H1 (cell line): Measurements from ENCODE around the gene CDK12. TPM values are rescaled to one million over a fixed set of nuclear protein-coding genes. Genes with fewer than 3 reads are reported as not detected.

Source experiments
- CTCF ChIA-PET: fragments of 300-600 bp; sonication (Branson Sonifier 250); formaldehyde crosslinking; loops from one replicate; lab custom pipeline; 2021; ENCODE audit not compliant: partially characterized antibody; lab: Charles Lee
- POLR2A ChIA-PET: fragments of 300-600 bp; sonication (Branson Sonifier 250); formaldehyde crosslinking; loops from one replicate; lab custom pipeline; 2021; ENCODE audit warnings: inconsistent platforms; ENCODE audit not compliant: partially characterized antibody; lab: Charles Lee
- DNase-seq, 2 experiments: peaks; one replicate each; pipeline versions ENCODE4 v3.0.0 to v3.0.0-alpha.2; 2010 to 2022; ENCODE audit warnings: low spot score in 2 of 2, low read depth in 1 of 2, mixed read lengths in 1 of 2
- FAIRE-seq: peaks from 2 replicates; lab custom pipeline; 2011; peaks lifted over from hg19 to GRCh38; lab: Jason Lieb, UNC
- H2AFZ ChIP-seq: 2 replicates; pipeline ENCODE4 v1.8.1; 2012; ENCODE audit warnings: low read length, inconsistent platforms
- H2AK5ac ChIP-seq: 2 replicates; pipeline ENCODE4 v1.6.1; 2013; ENCODE audit warnings: low read depth, low read length
- H2BK120ac ChIP-seq: replicated peaks from 2 replicates; pipeline ENCODE3; 2013; ENCODE audit warnings: low read depth, low read length, inconsistent platforms
- H2BK12ac ChIP-seq: 2 replicates; pipeline ENCODE4 v1.6.1; 2013; ENCODE audit warnings: low read depth, low read length
- H2BK15ac ChIP-seq: 2 replicates; pipeline ENCODE4 v1.6.1; 2013; ENCODE audit warnings: low read length
- H2BK20ac ChIP-seq: 2 replicates; pipeline ENCODE4 v1.6.1; 2013; ENCODE audit warnings: low read length
- H2BK5ac ChIP-seq: 2 replicates; pipeline ENCODE4 v1.6.1; 2013; ENCODE audit warnings: low read depth, low read length
- H3K14ac ChIP-seq: 2 replicates; pipeline ENCODE4 v1.6.1; 2013; ENCODE audit warnings: inconsistent platforms; ENCODE audit not compliant: insufficient read length
- H3K18ac ChIP-seq: 2 replicates; pipeline ENCODE4 v1.6.1; 2013; ENCODE audit warnings: low read length; ENCODE audit errors: extremely low read depth
- H3K23ac ChIP-seq: 2 replicates; pipeline ENCODE4 v1.6.1; 2013; ENCODE audit warnings: inconsistent platforms; ENCODE audit not compliant: insufficient read length
- H3K23me2 ChIP-seq: 2 replicates; pipeline ENCODE4 v1.6.1; 2013; ENCODE audit warnings: low read depth, low read length
- H3K27ac ChIP-seq: 2 replicates; pipeline ENCODE4 v1.6.1; 2011; ENCODE audit warnings: low read depth, low read length, inconsistent platforms
- H3K27me3 ChIP-seq, 4 experiments: replicated peaks in 1 of 4; 1 replicate in 1 of 4; 2 replicates in 3 of 4; pipeline versions ENCODE4 v1.6.1 to v1.8.1; 2011 to 2013; ENCODE audit warnings: low read length in 3 of 4, mild to moderate bottlenecking in 3 of 4, inconsistent platforms in 2 of 4, mixed read lengths in 2 of 4, moderate library complexity in 1 of 4; ENCODE audit not compliant: control insufficient read depth in 3 of 4, insufficient read depth in 3 of 4; ENCODE audit errors: extremely low read depth in 1 of 4
- H3K36me3 ChIP-seq, 4 experiments: 2 replicates each; pipeline versions ENCODE4 v1.6.1 to v1.8.1; 2011 to 2013; ENCODE audit warnings: mild to moderate bottlenecking in 4 of 4, low read length in 3 of 4, moderate library complexity in 2 of 4, control low read depth in 1 of 4, inconsistent platforms in 1 of 4; ENCODE audit not compliant: insufficient read depth in 4 of 4, control insufficient read depth in 2 of 4
- H3K4ac ChIP-seq: replicated peaks from 2 replicates; pipeline ENCODE3; 2013; ENCODE audit warnings: low read length, low read depth, mixed read lengths, inconsistent platforms; ENCODE audit not compliant: insufficient read length
- H3K4me1 ChIP-seq, 4 experiments: replicated peaks in 1 of 4; 1 replicate in 1 of 4; 2 replicates in 3 of 4; pipeline versions ENCODE4 v1.6.1 to v1.8.1; 2011 to 2013; ENCODE audit warnings: low read length in 3 of 4, inconsistent platforms in 2 of 4, mixed read lengths in 1 of 4; ENCODE audit not compliant: insufficient read depth in 4 of 4, control insufficient read depth in 3 of 4
- H3K4me2 ChIP-seq, 2 experiments: 2 replicates each; pipeline versions ENCODE4 v1.6.1 to v1.8.1; 2011 to 2013; ENCODE audit warnings: low read depth in 2 of 2, low read length in 2 of 2, control low read depth in 1 of 2, inconsistent platforms in 1 of 2, mild to moderate bottlenecking in 1 of 2; ENCODE audit not compliant: insufficient read depth in 1 of 2
- H3K4me3 ChIP-seq, 4 experiments: fragments of 200-600, 300-600 bp in 1 of 4; sonication (generic), shearing (Covaris generic), sonication (Bioruptor Twin) in 1 of 4; 2 replicates each; pipeline versions ENCODE4 v1.5.1 to v1.8.1; 2011 to 2016; ENCODE audit warnings: low read length in 4 of 4, low read depth in 3 of 4, control low read depth in 2 of 4, inconsistent platforms in 2 of 4, mild to moderate bottlenecking in 2 of 4, mixed read lengths in 1 of 4, moderate library complexity in 1 of 4; ENCODE audit not compliant: insufficient read depth in 2 of 4; ENCODE audit errors: extremely low read depth in 1 of 4
- H3K56ac ChIP-seq: replicated peaks from 2 replicates; pipeline ENCODE3; 2013; ENCODE audit warnings: low read depth, mild to moderate bottlenecking, mixed read lengths, low read length, inconsistent platforms; ENCODE audit not compliant: insufficient read length
- H3K79me1 ChIP-seq: 2 replicates; pipeline ENCODE4 v1.6.1; 2013; ENCODE audit warnings: low read depth, low read length, control low read depth
- H3K79me2 ChIP-seq, 2 experiments: 2 replicates each; pipeline versions ENCODE4 v1.6.1 to v1.8.1; 2012 to 2013; ENCODE audit warnings: low read length in 2 of 2, mild to moderate bottlenecking in 2 of 2, inconsistent platforms in 1 of 2; ENCODE audit not compliant: insufficient read depth in 2 of 2, control insufficient read depth in 1 of 2
- H3K9ac ChIP-seq, 4 experiments: replicated peaks in 1 of 4; 1 replicate in 1 of 4; 2 replicates in 3 of 4; pipeline versions ENCODE4 v1.6.1 to v1.8.1; 2011 to 2013; ENCODE audit warnings: low read depth in 3 of 4, low read length in 3 of 4, control low read depth in 2 of 4, mild to moderate bottlenecking in 2 of 4, moderate library complexity in 2 of 4, inconsistent platforms in 1 of 4; ENCODE audit errors: extremely low read depth in 1 of 4
- H3K9me3 ChIP-seq, 2 experiments: 2 replicates each; pipeline versions ENCODE4 v1.6.1 to v1.8.1; 2012 to 2013; ENCODE audit warnings: mild to moderate bottlenecking in 2 of 2, moderate library complexity in 2 of 2, control low read depth in 1 of 2, inconsistent platforms in 1 of 2, low read depth in 1 of 2, low read length in 1 of 2, mixed read lengths in 1 of 2; ENCODE audit not compliant: insufficient read depth in 2 of 2
- H4K20me1 ChIP-seq, 2 experiments: replicated peaks in 1 of 2; 2 replicates each; pipeline versions ENCODE3 to v1.8.1; 2011 to 2013; ENCODE audit warnings: inconsistent platforms in 2 of 2, low read length in 2 of 2, mild to moderate bottlenecking in 1 of 2; ENCODE audit not compliant: insufficient read depth in 2 of 2, control insufficient read depth in 1 of 2
- H4K5ac ChIP-seq: 2 replicates; pipeline ENCODE4 v1.6.1; 2013; ENCODE audit warnings: low read length, low read depth, mixed read lengths, inconsistent platforms; ENCODE audit not compliant: insufficient read length
- H4K8ac ChIP-seq: 2 replicates; pipeline ENCODE4 v1.8.0; 2013; ENCODE audit warnings: mild to moderate bottlenecking, moderate library complexity, low read length, inconsistent platforms; ENCODE audit not compliant: insufficient read depth; ENCODE audit errors: extremely low read depth
- H4K91ac ChIP-seq: replicated peaks from 2 replicates; pipeline ENCODE3; 2013; ENCODE audit warnings: low read length, mixed read lengths, inconsistent platforms; ENCODE audit not compliant: insufficient read length
- HDAC2 ChIP-seq, 2 experiments: fragments of 300-600 bp in 1 of 2; sonication (generic) in 1 of 2; IDR thresholded peaks; 2 replicates each; pipeline ENCODE4 v1.6.1; 2011 to 2012; ENCODE audit warnings: low read depth in 2 of 2, low read length in 2 of 2, mild to moderate bottlenecking in 2 of 2, moderate library complexity in 2 of 2, borderline replicate concordance in 1 of 2, inconsistent platforms in 1 of 2
- KDM1A ChIP-seq: fragments of 200-600, 300-600 bp; sonication (generic); IDR thresholded peaks from 2 replicates; pipeline ENCODE4 v1.7.1; 2016; ENCODE audit warnings: mild to moderate bottlenecking, low read length, borderline replicate concordance
- RXRA ChIP-seq: IDR thresholded peaks from 2 replicates; pipeline ENCODE4 v1.6.1; 2011; ENCODE audit warnings: low read depth, mild to moderate bottlenecking, low read length, moderate library complexity; ENCODE audit not compliant: insufficient read depth
- WGBS, 2 experiments: shearing (Covaris generic) in 1 of 2; methylation state at CpG; one replicate each; pipeline versions ENCODE4 v1.1.6 to v1.1.7; 2013 to 2015; ENCODE audit warnings: low lambda C conversion rate in 2 of 2, mixed read lengths in 2 of 2, inconsistent platforms in 1 of 2, low coverage in 1 of 2, missing lambda C conversion rate in 1 of 2; ENCODE audit not compliant: insufficient replicate concordance in 2 of 2, insufficient coverage in 1 of 2, insufficient read length in 1 of 2; ENCODE audit errors: extremely low coverage in 1 of 2, missing lambda C conversion rate in 1 of 2; 5-methylcytosine and 5-hydroxymethylcytosine counted together
- polyA plus RNA-seq, 7 experiments: library from polyadenylated mRNA; depleted of rRNA in 3 of 7; stranded (reverse) in 5 of 7; unstranded in 2 of 7; fragments of >200 nt in 5 of 7; fragments of 200-250 nt in 2 of 7; gene quantifications; 1 replicate in 5 of 7; 2 replicates in 1 of 7; 4 replicates in 1 of 7; pipeline versions ENCODE4 v1.2.1 to v1.2.3, GENCODE V29; 2011 to 2013; ENCODE audit warnings: missing spikeins in 2 of 7, mixed read lengths in 2 of 7
- total RNA-seq: library from RNA; stranded (reverse); fragmentation: NEBNext Ultra II Directional; extraction: Animal tissue kit (Norgen Biotek cat#: 25700); gene quantifications from 2 replicates; pipeline ENCODE4 v1.2.1, GENCODE V29; 2021

CDK12 gene
- total and polyA plus RNA-seq, 2 of the 8 experiments (the other 6 are each of a cell fraction or from before 2014, with no cell fraction given), result 14.8 to 70.3 TPM

GRCh38 chr17:39581071-39581758, 119.9 kb downstream of the CDK12 start:
- Histone ChIP-seq H3K27me3 (peaks cover 0 to 4% (median 2%) of the 10 kb centered on the region in 4 experiments; a peak in 2 of 7 replicates), H4K5ac (no peak overlapping the region), H3K9ac (no peak overlapping the region)
- TF ChIP-seq HDAC2 (IDR thresholded peaks at IDR 0.05; ENCODE audit: borderline replicate concordance in 1 of 2, low read depth in 2 of 2, low read length in 2 of 2) (peak in 1 of 2 experiments; percentile 70; a peak in 1 of 4 replicates), KDM1A (peak; percentile 67; the same call in 1 of the 2 replicates), RXRA (no peak)
- TF ChIP-seq, all 59 proteins: peak for 2
- POLR2A ChIA-PET, result interaction anchor here (0.7 to 1.1 kb wide), 2 partner anchors 14 to 16 kb away, joined by 3 read pairs; no protein-coding TSS in a partner anchor
- H2AFZ ChIP-seq, result no peak overlapping the region
- no peaks in the 10 kb centered on the region for H3K9me3 ChIP-seq
- 85% methylated on average over 20 of the region's 20 CpGs; no CpG with 5 or more reads in 1 of the 2 experiments for WGBS, 2 experiments
- peaks cover 13 to 20% (median 15%) of the 10 kb centered on the region in 4 experiments for H3K4me1 ChIP-seq
- H3K56ac ChIP-seq, result no peak overlapping the region
- H4K20me1 ChIP-seq, result no peaks in the 10 kb centered on the region
- peak overlapping the region; percentile 82; the same call in 1 of the 2 replicates for H2BK20ac ChIP-seq
- H4K91ac ChIP-seq, result peak overlapping the region; percentile 88
- H2AK5ac ChIP-seq, result no peak overlapping the region
- no peak overlapping the region for H3K4me2 ChIP-seq
- H3K36me3 ChIP-seq, result no peaks in the 10 kb centered on the region
- H4K8ac ChIP-seq, result no peak overlapping the region
- no peaks in the 10 kb centered on the region for H3K79me2 ChIP-seq
- H2BK5ac ChIP-seq, result no peak overlapping the region
- no peaks in the 10 kb centered on the region for H3K79me1 ChIP-seq
- H2BK15ac ChIP-seq, result peak overlapping the region; percentile 92; the same call in 1 of the 2 replicates
- CTCF ChIA-PET, result interaction anchor here (0.8 to 11.6 kb wide), 6 partner anchors 8 to 53 kb away, joined by 3 to 167 read pairs (median 53); partner anchors contain the start of gene PPP1R1B
- FAIRE-seq (no peak), DNase-seq (no peak)
- H3K4ac ChIP-seq, result peak overlapping the region; percentile 55
- H2BK120ac ChIP-seq, result no peak overlapping the region
- H3K27ac ChIP-seq, result no peak overlapping the region
- H3K4me3 ChIP-seq, result no peak overlapping the region
- peak overlapping the region; percentile 99; the same call in 1 of the 2 replicates for H2BK12ac ChIP-seq
- H3K18ac ChIP-seq, result no peak overlapping the region
- H3K23ac ChIP-seq, result no peak overlapping the region
- no peaks in the 10 kb centered on the region for H3K23me2 ChIP-seq
- no peak overlapping the region for H3K14ac ChIP-seq
